Astrocyte of the spinal cord (primary cell): Measurements from ENCODE around the gene LPP.

Experiments used
- DNase-seq: peaks from one replicate; pipeline ENCODE4 v3.0.0; 2011; ENCODE audit warnings: low read depth, low spot score
- H3K4me3 ChIP-seq: 2 replicates; pipeline ENCODE4 v1.5.1; 2011; ENCODE audit warnings: low read depth, mild to moderate bottlenecking, low read length, moderate library complexity
- CTCF ChIP-seq: IDR thresholded peaks from 2 replicates; pipeline ENCODE4 v1.5.1; 2012; ENCODE audit warnings: low read depth, mild to moderate bottlenecking, low read length, inconsistent platforms
- in situ Hi-C: cut with HindIII; loops from 2 replicates; pipeline ENCODE4 v1.10.0; 2017; ENCODE audit warnings: low sequenced_read_pairs

The LPP gene

GRCh38 chr3:188692700-188693099 lies 538.7 kb downstream of the LPP start:
- H3K4me3 ChIP-seq = no peak overlapping the region
- TF ChIP-seq CTCF = no peak
- no peak for DNase-seq
- in situ Hi-C loops = no loop called here

- in situ Hi-C loops = no loop called here
- DNase-seq = no peak
- TF ChIP-seq CTCF = no peak
- H3K4me3 ChIP-seq = no peak overlapping the region
Measured at GRCh38 chr3:188693435-188693834, 539.5 kb downstream of the LPP start.

- no peak for TF ChIP-seq CTCF
- in situ Hi-C loops = no loop called here
- no peak for DNase-seq
- no peak overlapping the region for H3K4me3 ChIP-seq
Measured at GRCh38 chr3:188695241-188695640, 541.3 kb downstream of the LPP start.

GRCh38 chr3:188697127-188697526 lies 543.2 kb downstream of the LPP start:
- no peak overlapping the region for H3K4me3 ChIP-seq
- in situ Hi-C loops = no loop called here
- DNase-seq = no peak
- no peak for TF ChIP-seq CTCF

- in situ Hi-C loops = no loop called here
- no peak for TF ChIP-seq CTCF
- no peak for DNase-seq
- no peak overlapping the region for H3K4me3 ChIP-seq
Measured at GRCh38 chr3:188698436-188698835, 544.5 kb downstream of the LPP start.

- H3K4me3 ChIP-seq = no peak overlapping the region
- DNase-seq = no peak
- in situ Hi-C loops = no loop called here
- no peak for TF ChIP-seq CTCF
Measured at GRCh38 chr3:188700501-188700900, 546.5 kb downstream of the LPP start.

- TF ChIP-seq CTCF = no peak
- no peak for DNase-seq
- in situ Hi-C loops = no loop called here
- H3K4me3 ChIP-seq = no peak overlapping the region
Measured at GRCh38 chr3:188700918-188701317, 547.0 kb downstream of the LPP start.
